NCI-H2171 treated with DMSO at 0.1 percent for 48 hours (cell line): ENCODE data around the gene KIAA0586.
"Not testable (repeated sequence)": the region's sequence is repeated elsewhere in the genome, so short reads cannot be mapped to it uniquely, and the experiment has no call there.

Experiments used
- DNase-seq: peaks from one replicate; lab custom pipeline; 2025; lab: John Stamatoyannopoulos, UW

KIAA0586 gene

GRCh38 chr14:58547649-58548048, 120.1 kb downstream of the KIAA0586 start:
- no peak for DNase-seq

GRCh38 chr14:58549105-58549757, 121.7 kb downstream of the KIAA0586 start:
- DNase-seq: no peak

GRCh38 chr14:58553959-58554358, 126.4 kb downstream of the KIAA0586 start:
- DNase-seq: no peak

GRCh38 chr14:58555647-58556046, 128.1 kb downstream of the KIAA0586 start:
- no peak for DNase-seq

- no peak for DNase-seq
These were observed 129.7 kb downstream of the KIAA0586 start for GRCh38 chr14:58557242-58557641.

GRCh38 chr14:58560208-58560607, 132.7 kb downstream of the KIAA0586 start:
- no peak for DNase-seq

- DNase-seq: no peak
These were observed 134.6 kb downstream of the KIAA0586 start for GRCh38 chr14:58562141-58562540.

GRCh38 chr14:58563978-58564377, 136.5 kb downstream of the KIAA0586 start:
- no peak for DNase-seq

GRCh38 chr14:58565832-58566231, 138.3 kb downstream of the KIAA0586 start:
- no peak for DNase-seq

- no peak for DNase-seq
These were observed 139.5 kb downstream of the KIAA0586 start for GRCh38 chr14:58566979-58567378.

GRCh38 chr14:58568322-58568721, 140.8 kb downstream of the KIAA0586 start:
- no peak for DNase-seq

GRCh38 chr14:58571256-58571655, 143.7 kb downstream of the KIAA0586 start:
- DNase-seq: no peak

- DNase-seq: peak; percentile 22
These were observed 144.4 kb downstream of the KIAA0586 start for GRCh38 chr14:58571769-58572472.

GRCh38 chr14:58572473-58572853, 144.9 kb downstream of the KIAA0586 start:
- DNase-seq: no peak

- DNase-seq: no peak
These were observed 145.3 kb downstream of the KIAA0586 start for GRCh38 chr14:58572863-58573262.

- DNase-seq: no peak
These were observed 147.1 kb downstream of the KIAA0586 start for GRCh38 chr14:58574623-58575022.

- no peak for DNase-seq
These were observed 148.4 kb downstream of the KIAA0586 start for GRCh38 chr14:58575956-58576355.

GRCh38 chr14:58580035-58580434, 152.5 kb downstream of the KIAA0586 start:
- not testable (repeated sequence) for DNase-seq

GRCh38 chr14:58581389-58581788, 153.9 kb downstream of the KIAA0586 start:
- not testable (repeated sequence) for DNase-seq

GRCh38 chr14:58584383-58584782, 156.9 kb downstream of the KIAA0586 start:
- no peak for DNase-seq

GRCh38 chr14:58587271-58587670, 159.8 kb downstream of the KIAA0586 start:
- no peak for DNase-seq

- DNase-seq: not testable (repeated sequence)
These were observed 160.8 kb downstream of the KIAA0586 start for GRCh38 chr14:58588321-58588720.

GRCh38 chr14:58593977-58594376, 166.5 kb downstream of the KIAA0586 start:
- no peak for DNase-seq

- no peak for DNase-seq
These were observed 169.5 kb downstream of the KIAA0586 start for GRCh38 chr14:58597041-58597440.
